ENCODE measurements around the gene COL26A1.

- TF ChIP-seq POLR2A (IDR thresholded peaks at IDR 0.05; ENCODE audit: low read length) (no peak), GATA1 (IDR thresholded peaks at IDR 0.05; ENCODE audit: low read depth, low read length) (no peak)
Observed at GRCh38 chr7:101511965-101512364, 149.3 kb downstream of the COL26A1 start.
